Sciatic nerve (tissue), 2 donors: Measurements from ENCODE around the gene CASKIN1. TPM values are rescaled to one million over a fixed set of nuclear protein-coding genes. Genes with fewer than 3 reads are reported as not detected.

Experiments used
- ATAC-seq: fragments of 200-7000 bp; cut with Tn5 transposase; one replicate; pipeline ENCODE4 v1.9.1; 2020; ENCODE audit warnings: mild to moderate bottlenecking, moderate library complexity
- DNase-seq: peaks from one replicate; pipeline ENCODE4 v3.0.0-alpha.2; 2020; ENCODE audit warnings: low spot score
- intact Hi-C: fragments of 100-400 bp; cut with DNase I; formaldehyde crosslinking; loops from one replicate; pipeline ENCODE4 v1.14.2; 2022
- total RNA-seq: library from RNA; stranded (reverse); fragmentation: NEBNext Ultra II Directional; extraction: Animal tissue kit (Norgen Biotek cat#: 25700); gene quantifications from one replicate; pipeline ENCODE4 v1.2.1, GENCODE V29; 2021
- donor health status: DM: no; HTN: no; CAD: no.
- donor health status: DM: no; HTN: no; CAD: no.

Gene CASKIN1
- total RNA-seq, 1 donor from 2014 or later: 1.6 TPM

- ATAC-seq (no peak), DNase-seq (no peak)
- intact Hi-C loops: no loop called here
Observed at GRCh38 chr16:2199621-2200139, 3.3 kb upstream of the CASKIN1 start.

GRCh38 chr16:2199095-2199494 lies 2.7 kb upstream of the CASKIN1 start:
- ATAC-seq: no peak

GRCh38 chr16:2198283-2198682 lies 1.9 kb upstream of the CASKIN1 start:
- intact Hi-C loops: no loop called here

More at GRCh38 chr16:2199095-2199494, 2.7 kb upstream of the CASKIN1 start:
- intact Hi-C loops: no loop called here
- no peak for DNase-seq

GRCh38 chr16:2197765-2198164 lies 1.4 kb upstream of the CASKIN1 start:
- intact Hi-C loops: no loop called here
- ATAC-seq: no peak
- no peak for DNase-seq

More at GRCh38 chr16:2198283-2198682, 1.9 kb upstream of the CASKIN1 start:
- no peak for DNase-seq
- ATAC-seq: no peak

- DNase-seq (no peak), ATAC-seq (no peak)
- intact Hi-C loops: no loop called here
Observed at GRCh38 chr16:2196981-2197511, 641 bp upstream of the CASKIN1 start.

DNA sequence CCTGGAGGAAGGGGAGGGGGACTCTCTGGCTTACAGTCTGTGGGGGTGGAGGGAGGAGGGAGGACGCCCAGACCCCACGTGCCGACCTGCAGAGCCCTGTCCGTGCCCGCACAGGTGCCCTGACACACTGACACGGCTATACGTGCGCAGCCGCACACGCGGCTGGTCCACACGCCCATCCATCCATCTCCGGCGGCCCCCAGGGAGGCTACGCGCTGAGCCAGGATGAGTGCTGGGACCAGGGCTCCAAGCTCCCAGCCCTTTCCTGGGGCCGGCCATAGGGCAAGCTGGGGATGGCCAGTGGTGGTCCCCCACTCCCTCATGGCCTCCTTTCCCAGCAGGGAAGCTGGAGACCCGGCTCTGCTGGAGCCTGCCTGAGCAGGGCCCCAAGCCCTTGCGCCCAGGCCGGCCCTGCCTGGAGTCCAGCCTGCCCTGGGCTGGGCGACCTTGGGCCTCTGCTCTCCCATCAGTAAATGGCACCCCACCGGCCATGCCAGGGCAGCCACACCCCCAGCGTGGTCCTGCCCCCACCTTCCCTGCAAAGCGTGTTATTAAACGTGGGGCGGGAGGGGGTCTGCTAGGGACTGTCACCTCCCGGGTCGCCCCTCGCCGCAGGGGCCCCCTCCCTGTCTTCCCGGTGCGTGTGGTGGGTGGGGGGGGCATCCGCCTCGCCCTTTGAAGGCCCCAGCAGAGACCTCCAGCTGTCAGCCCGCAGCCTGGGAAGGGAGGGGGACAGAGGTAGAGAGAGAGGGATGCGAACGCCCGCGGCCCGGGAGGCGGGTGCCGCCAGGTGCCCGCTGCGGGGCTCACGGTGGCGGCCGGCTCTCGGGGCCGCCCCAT lies 863 bp downstream of the CASKIN1 start:
- ATAC-seq: peak; percentile 6

DNA sequence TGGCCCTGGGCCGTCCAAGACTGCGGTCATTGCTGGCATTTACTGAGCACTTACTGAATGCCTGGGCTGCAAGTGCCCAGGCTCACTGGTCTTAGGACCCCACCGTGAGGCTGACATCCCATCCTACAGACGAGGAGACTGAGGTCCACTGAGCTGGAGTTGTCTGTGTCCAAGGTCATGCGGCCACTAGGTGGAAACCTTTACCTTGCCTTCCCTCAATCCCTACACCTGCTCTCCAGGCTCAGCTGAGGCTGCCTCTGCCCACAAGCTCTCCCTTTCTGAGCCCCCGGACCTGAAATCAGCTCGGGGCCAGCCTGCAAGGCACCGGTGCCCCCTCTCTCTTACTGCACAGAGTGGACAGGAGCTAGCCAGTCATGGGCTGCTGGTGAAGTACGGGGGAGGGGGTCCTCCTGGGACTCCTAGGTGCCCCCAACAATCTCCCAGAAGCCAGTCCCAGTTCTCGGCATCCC lies 1.5 kb downstream of the CASKIN1 start:
- ATAC-seq (peak; percentile 27), DNase-seq (no peak)
- intact Hi-C loops: no loop called here

More for the DNA sequence above, 863 bp downstream of the CASKIN1 start:
- intact Hi-C loops: no loop called here
- no peak for DNase-seq

GRCh38 chr16:2194166-2194834 lies 2.1 kb downstream of the CASKIN1 start:
- ATAC-seq (no peak), DNase-seq (no peak)
- intact Hi-C loops: no loop called here

DNA sequence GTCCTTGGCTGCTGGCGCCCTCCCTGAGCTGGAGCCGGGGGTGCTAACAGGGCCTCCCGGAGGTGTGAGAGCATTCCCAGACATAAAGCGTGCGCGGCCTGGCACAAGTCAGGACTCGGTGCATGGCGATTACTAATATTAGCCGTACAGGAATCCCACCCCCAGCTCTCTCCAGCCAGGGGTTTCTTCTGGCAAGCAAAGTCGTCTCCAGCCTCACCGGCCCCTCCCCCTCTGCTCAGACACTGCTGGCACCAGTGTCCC lies 5.0 kb downstream of the CASKIN1 start:
- no peak for ATAC-seq
- DNase-seq: no peak
- intact Hi-C loops: no loop called here

DNA sequence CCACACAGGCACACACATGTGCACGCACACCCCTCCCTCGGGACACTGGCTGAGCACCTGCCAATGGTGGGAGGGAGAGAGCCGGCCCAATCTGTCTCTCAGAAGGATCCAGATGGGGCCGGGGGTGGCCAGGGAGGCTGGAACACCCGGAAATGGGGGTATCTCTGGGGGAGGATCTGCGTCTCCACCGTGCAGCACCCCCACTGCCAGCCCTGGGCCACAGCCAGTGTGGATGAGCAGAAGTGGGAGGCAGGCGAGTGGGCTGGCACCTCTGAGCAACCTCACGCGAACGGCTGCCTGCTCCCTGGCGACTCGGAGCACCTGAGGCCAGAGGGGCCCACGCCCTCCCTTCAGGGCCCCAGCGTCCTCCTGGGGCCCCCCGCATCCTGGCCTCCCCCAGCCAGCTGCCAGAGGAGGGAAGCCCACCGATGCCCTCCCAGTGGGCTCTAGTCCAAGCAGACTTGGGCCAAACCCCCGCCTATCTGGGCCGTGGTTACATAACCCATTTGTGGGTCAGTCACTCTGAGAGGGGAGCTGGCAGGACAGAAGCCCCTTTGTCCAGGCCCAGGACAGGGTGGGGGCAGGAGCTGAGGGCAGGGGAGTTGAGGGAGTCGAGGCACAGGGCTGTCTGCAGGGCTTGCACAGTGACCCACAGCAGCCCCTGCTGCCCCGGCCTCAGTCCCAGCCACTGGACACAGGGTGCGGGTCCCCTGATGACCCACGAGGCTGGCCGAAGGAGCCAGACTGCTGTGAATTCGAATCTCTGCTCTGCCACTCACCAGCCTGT lies 5.6 kb downstream of the CASKIN1 start:
- intact Hi-C loops: no loop called here

DNA sequence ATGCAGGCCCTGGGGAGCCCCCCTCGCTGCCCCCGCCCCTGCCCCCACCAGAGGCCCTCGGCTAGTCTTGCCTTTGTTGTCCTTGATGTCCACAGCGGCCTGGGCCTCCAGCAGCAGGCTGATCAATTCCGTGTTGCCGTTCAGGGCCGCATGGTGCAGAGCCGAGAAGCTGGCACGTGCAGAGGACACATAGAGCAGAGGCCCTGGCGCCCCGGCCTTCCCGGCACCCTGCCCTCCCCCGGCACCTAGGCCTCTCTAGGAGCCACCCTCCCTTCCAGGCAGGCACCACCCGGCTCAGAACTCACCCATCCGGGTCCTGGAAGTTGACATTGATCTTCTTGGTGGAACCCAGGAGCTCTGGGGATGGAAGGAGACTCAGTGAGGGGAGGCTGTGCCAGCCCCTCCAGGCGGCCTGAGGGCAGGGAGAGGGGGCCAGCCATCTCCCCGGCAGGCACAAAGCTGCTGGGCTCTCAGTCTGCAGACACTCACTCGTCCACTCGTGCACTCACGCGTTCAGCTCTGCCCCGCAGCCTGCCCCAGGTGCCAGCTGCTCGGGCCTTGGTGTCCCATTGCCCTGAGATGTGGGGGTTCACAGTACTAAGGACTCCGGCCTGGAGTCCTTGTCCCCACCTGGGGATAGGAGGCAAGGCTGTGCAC lies 6.3 kb downstream of the CASKIN1 start:
- intact Hi-C loops: no loop called here
- DNase-seq (no peak), ATAC-seq (no peak)

More for the DNA sequence above, 5.6 kb downstream of the CASKIN1 start:
- DNase-seq: no peak
- peak; percentile 16 for ATAC-seq

- intact Hi-C loops: no loop called here
- DNase-seq: no peak
- ATAC-seq: no peak
Observed at GRCh38 chr16:2189252-2189893, 7.0 kb downstream of the CASKIN1 start.

DNA sequence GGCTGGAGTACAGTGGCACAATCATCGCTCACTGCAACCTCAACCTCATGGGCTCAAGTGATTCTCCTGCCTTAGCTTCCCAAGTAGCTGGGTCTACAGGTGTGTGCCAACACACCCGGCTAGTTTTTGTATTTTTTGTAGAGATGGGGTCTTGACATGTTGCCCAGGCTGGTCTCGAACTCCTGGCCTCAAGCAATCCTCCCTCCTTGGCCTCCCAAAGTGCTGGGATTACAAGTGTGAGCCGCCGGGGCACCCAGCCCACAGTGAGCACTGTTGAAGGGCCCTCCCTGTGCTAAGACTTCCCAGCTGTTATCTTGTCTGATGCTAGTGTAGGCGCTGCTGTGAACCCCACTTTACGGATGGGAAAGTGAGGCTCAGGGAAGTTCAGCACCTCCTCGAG lies 8.0 kb downstream of the CASKIN1 start:
- DNase-seq (no peak), ATAC-seq (no peak)
- intact Hi-C loops: no loop called here

DNA sequence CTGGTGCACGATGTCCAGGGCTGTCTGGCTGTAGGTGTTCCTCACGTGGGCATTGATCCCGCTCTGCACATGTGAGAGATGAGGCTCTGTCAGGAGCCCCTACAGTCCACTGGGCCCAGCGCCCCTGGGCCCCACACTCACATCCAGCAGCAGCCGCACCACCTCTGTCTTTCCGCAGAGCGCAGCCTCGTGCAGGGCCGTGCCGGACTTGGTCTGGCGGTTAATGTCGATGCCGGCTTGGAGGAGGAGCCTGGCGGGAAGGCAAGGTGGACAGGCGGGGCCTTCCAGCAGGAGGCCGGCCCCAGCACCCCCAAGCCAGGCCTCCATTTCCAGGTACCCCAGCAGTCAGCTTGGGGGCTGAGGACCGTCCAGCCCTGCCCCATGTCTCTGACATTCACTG lies 9.2 kb downstream of the CASKIN1 start:
- ATAC-seq: no peak
- intact Hi-C loops: no loop called here

GRCh38 chr16:2186505-2186904 lies 9.9 kb downstream of the CASKIN1 start:
- no peak for ATAC-seq
- no peak for DNase-seq
- intact Hi-C loops: no loop called here

More for the DNA sequence above, 9.2 kb downstream of the CASKIN1 start:
- no peak for DNase-seq

DNA sequence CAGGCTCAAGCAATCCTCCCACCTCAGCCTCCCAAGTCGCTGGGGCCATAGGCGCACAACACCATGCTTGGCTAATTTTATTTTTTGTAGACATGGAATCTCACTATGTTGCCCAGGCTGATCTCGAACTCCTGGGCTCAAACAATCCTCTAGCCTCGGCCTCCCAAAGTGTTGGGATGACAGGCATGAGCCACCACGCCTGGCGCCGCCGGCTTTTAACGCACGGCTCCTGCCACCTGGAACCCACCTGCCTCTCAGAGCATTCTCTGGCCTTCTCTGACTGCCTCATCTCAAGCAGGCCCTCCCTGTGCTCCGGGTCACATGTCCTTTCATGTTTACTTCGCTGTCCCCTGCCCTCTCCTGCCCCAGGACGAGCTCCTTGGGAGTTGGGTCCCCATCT lies 10.3 kb downstream of the CASKIN1 start:
- intact Hi-C loops: no loop called here
- DNase-seq (no peak), ATAC-seq (no peak)

GRCh38 chr16:2184962-2185361 lies 11.4 kb downstream of the CASKIN1 start:
- intact Hi-C loops: no loop called here
- ATAC-seq: no peak

DNA sequence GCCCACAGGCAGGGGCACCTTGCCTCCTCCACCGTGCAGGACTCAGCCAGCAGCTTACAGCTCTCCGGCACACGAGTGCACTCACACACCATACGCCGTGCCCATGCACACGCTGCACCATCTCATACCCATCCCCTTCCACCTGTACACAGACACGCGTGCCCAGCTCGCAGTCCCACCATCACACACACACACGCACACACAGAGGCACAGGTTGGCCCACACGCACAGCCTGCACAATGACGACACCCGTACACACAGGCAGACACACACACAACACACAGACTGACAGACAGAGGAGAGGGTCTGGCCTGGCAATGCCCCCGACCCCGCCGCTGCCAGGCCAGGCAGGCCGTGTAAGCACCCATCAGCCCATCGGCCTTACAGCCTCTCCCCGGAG lies 12.1 kb downstream of the CASKIN1 start:
- ATAC-seq: no peak
- intact Hi-C loops: no loop called here
- no peak for DNase-seq

More at GRCh38 chr16:2184962-2185361, 11.4 kb downstream of the CASKIN1 start:
- no peak for DNase-seq
